HepG2 (cell line): ENCODE measurements around the gene RANBP3.

ENCODE experiments used
- ESRRA ChIP-seq: sonication (generic); formaldehyde crosslinking; IDR thresholded peaks from 2 replicates; pipeline ENCODE4 v1.5.1; 2020; ENCODE audit warnings: mild to moderate bottlenecking, low read depth, missing genetic modification reagents
- FOSL1 ChIP-seq: sonication (generic); formaldehyde crosslinking; IDR thresholded peaks from 2 replicates; pipeline ENCODE4 v1.9.0; 2021; ENCODE audit warnings: missing genetic modification reagents, borderline replicate concordance
- GTF2F1 ChIP-seq: fragments of 150-350 bp; IDR thresholded peaks from 2 replicates; pipeline ENCODE4 v1.6.1; 2014; ENCODE audit warnings: low read length
- SNRNP70 ChIP-seq: fragments of 200-400 bp; formaldehyde crosslinking; IDR thresholded peaks from 2 replicates; pipeline ENCODE4 v1.6.1; 2017; ENCODE audit warnings: mild to moderate bottlenecking, low read depth, low read length, moderate library complexity
- YY1 ChIP-seq: IDR thresholded peaks from 2 replicates; pipeline ENCODE4 v1.6.1; 2011; ENCODE audit warnings: low read length, low read depth, moderate library complexity, mild to moderate bottlenecking; ENCODE audit not compliant: insufficient read depth, insufficient replicate concordance

- TF ChIP-seq FOSL1 (CRISPR knock-in tag): no peak
- peak; percentile 82 for TF ChIP-seq YY1
- no peak; the same call in 1 of the 2 replicates for TF ChIP-seq GTF2F1
- no peak; the same call in 1 of the 2 replicates for TF ChIP-seq ESRRA
- TF ChIP-seq SNRNP70: no peak
These were observed 74.2 kb downstream of the RANBP3 start, which contains the start of gene NDUFA11 for GRCh38 chr19:5903624-5904351.
